ENCODE data around the gene PCDHGB4. TPM values are rescaled to one million over a fixed set of nuclear protein-coding genes. Genes with fewer than 3 reads are reported as not detected.

PCDHGB4 gene
- total RNA-seq, 4 donors from 2014 or later: 2.3 to 4.1 (median 3.1) TPM

- no peak for TF ChIP-seq CTCF (IDR thresholded peaks at IDR 0.05; ENCODE audit: low read depth)
Observed at GRCh38 chr5:141427783-141428426, 40.4 kb downstream of the PCDHGB4 start.

- TF ChIP-seq CTCF (IDR thresholded peaks at IDR 0.05; ENCODE audit: low read depth): no peak
Observed at GRCh38 chr5:141430332-141431113, 43.0 kb downstream of the PCDHGB4 start, which contains the start of gene PCDHGA12. PCDHGA12 (plus strand) TSS chr5:141430507; CDS start chr5:141430760, 253 bp downstream.

GRCh38 chr5:141431286-141431685 is 43.8 kb downstream of the PCDHGB4 start:
- no peak for TF ChIP-seq CTCF (IDR thresholded peaks at IDR 0.05; ENCODE audit: low read depth)

GRCh38 chr5:141434006-141434405 is 46.5 kb downstream of the PCDHGB4 start:
- TF ChIP-seq CTCF (IDR thresholded peaks at IDR 0.05; ENCODE audit: low read depth): no peak

GRCh38 chr5:141437221-141437620 is 49.7 kb downstream of the PCDHGB4 start:
- TF ChIP-seq CTCF (IDR thresholded peaks at IDR 0.05; ENCODE audit: low read depth): no peak

- no peak for TF ChIP-seq CTCF (IDR thresholded peaks at IDR 0.05; ENCODE audit: low read depth)
Observed at GRCh38 chr5:141439411-141440141, 52.1 kb downstream of the PCDHGB4 start.

Other genes starting within 250 kb of the PCDHGB4 start
- 1 to 10 TPM in 1 of 4 donors, under 1 TPM in 2, not detected in 1; 0.85 to 1.3 (median 0.94) TPM for gene PCDHB6, start 237.6 kb upstream of the PCDHGB4 start, total RNA-seq
- gene PCDHB7, start 215.1 kb upstream of the PCDHGB4 start, total RNA-seq: 1 to 10 TPM in 3 of 4 donors, under 1 TPM in 1; 0.49 to 1.5 (median 1.3) TPM
- 1 to 10 TPM in 1 of 4 donors, under 1 TPM in 3; 0.38 to 1.1 (median 0.67) TPM for gene PCDHB8, start 209.9 kb upstream of the PCDHGB4 start, total RNA-seq
- gene PCDHB16, start 205.3 kb upstream of the PCDHGB4 start, total RNA-seq: 1 to 10 TPM; 2.2 to 4.9 (median 2.7) TPM
- 1 to 10 TPM; 1.0 to 2.4 (median 2.1) TPM for gene PCDHB9, start 200.5 kb upstream of the PCDHGB4 start, total RNA-seq
- gene PCDHB10, start 195.3 kb upstream of the PCDHGB4 start, total RNA-seq: 1 to 10 TPM; 2.4 to 4.7 (median 2.4) TPM
- gene PCDHB11, start 188.1 kb upstream of the PCDHGB4 start, total RNA-seq: 1 to 10 TPM; 1.4 to 3.5 (median 2.1) TPM
- 1 to 10 TPM; 1.0 to 3.1 (median 2.3) TPM for gene PCDHB12, start 179.0 kb upstream of the PCDHGB4 start, total RNA-seq
- 1 to 10 TPM; 1.9 to 3.8 (median 2.8) TPM for gene PCDHB13, start 173.8 kb upstream of the PCDHGB4 start, total RNA-seq
- 1 to 10 TPM; 1.8 to 3.8 (median 2.1) TPM for gene PCDHB14, start 164.4 kb upstream of the PCDHGB4 start, total RNA-seq
- 1 to 10 TPM in 2 of 4 donors, under 1 TPM in 2; 0.34 to 1.9 (median 0.96) TPM for gene PCDHB15, start 142.3 kb upstream of the PCDHGB4 start, total RNA-seq
- 1 to 10 TPM in 2 of 4 donors, under 1 TPM in 2; 0.85 to 2.3 (median 1.0) TPM for gene SLC25A2, start 83.6 kb upstream of the PCDHGB4 start, total RNA-seq
- 10 to 100 TPM; 41.1 to 77.9 (median 50.1) TPM for gene TAF7, start 66.9 kb upstream of the PCDHGB4 start, total RNA-seq
- under 1 TPM; under 0.01 to 0.38 (median 0.33) TPM for gene PCDHGA1, start 57.2 kb upstream of the PCDHGB4 start, total RNA-seq
- gene PCDHGA2, start 48.9 kb upstream of the PCDHGB4 start, total RNA-seq: 1 to 10 TPM; 2.3 to 6.5 (median 2.6) TPM
- 1 to 10 TPM; 1.8 to 3.6 (median 2.4) TPM for gene PCDHGA3, start 43.9 kb upstream of the PCDHGB4 start, total RNA-seq
- gene PCDHGB1, start 37.6 kb upstream of the PCDHGB4 start, total RNA-seq: 1 to 10 TPM in 3 of 4 donors, under 1 TPM in 1; 0.75 to 2.3 (median 1.5) TPM
- gene PCDHGA4, start 32.7 kb upstream of the PCDHGB4 start, total RNA-seq: 1 to 10 TPM; 2.7 to 4.0 (median 3.5) TPM
- gene PCDHGB2, start 27.7 kb upstream of the PCDHGB4 start, total RNA-seq: 1 to 10 TPM; 2.1 to 5.3 (median 3.8) TPM
- 1 to 10 TPM; 2.7 to 5.8 (median 3.3) TPM for gene PCDHGA5, start 23.5 kb upstream of the PCDHGB4 start, total RNA-seq
- 1 to 10 TPM; 1.5 to 4.4 (median 1.9) TPM for gene PCDHGB3, start 17.5 kb upstream of the PCDHGB4 start, total RNA-seq
- gene PCDHGA6, start 13.8 kb upstream of the PCDHGB4 start, total RNA-seq: 1 to 10 TPM; 3.1 to 6.2 (median 3.4) TPM
- gene PCDHGA7, start 5.0 kb upstream of the PCDHGB4 start, total RNA-seq: 1 to 10 TPM; 1.8 to 5.1 (median 3.7) TPM
- 1 to 10 TPM; 1.5 to 2.8 (median 1.5) TPM for gene PCDHGA8, start 4.9 kb downstream of the PCDHGB4 start, total RNA-seq
- 1 to 10 TPM; 5.3 to 7.0 (median 6.7) TPM for gene PCDHGB5, start 10.2 kb downstream of the PCDHGB4 start, total RNA-seq
- gene PCDHGA9, start 15.1 kb downstream of the PCDHGB4 start, total RNA-seq: 1 to 10 TPM; 4.1 to 8.3 (median 5.6) TPM
- 1 to 10 TPM; 4.6 to 7.7 (median 5.8) TPM for gene PCDHGB6, start 20.3 kb downstream of the PCDHGB4 start, total RNA-seq
- 1 to 10 TPM; 4.4 to 6.0 (median 4.6) TPM for gene PCDHGA10, start 25.3 kb downstream of the PCDHGB4 start, total RNA-seq
- gene PCDHGB7, start 30.0 kb downstream of the PCDHGB4 start, total RNA-seq: 10 to 100 TPM in 1 of 4 donors, 1 to 10 TPM in 3; 7.2 to 10.4 (median 8.2) TPM
- gene PCDHGA11, start 33.4 kb downstream of the PCDHGB4 start, total RNA-seq: 1 to 10 TPM; 3.4 to 6.2 (median 4.2) TPM
- 1 to 10 TPM; 3.8 to 9.2 (median 5.7) TPM for gene PCDHGA12, start 42.8 kb downstream of the PCDHGB4 start, total RNA-seq
- gene PCDHGC3, start 88.3 kb downstream of the PCDHGB4 start, total RNA-seq: 10 to 100 TPM; 16.5 to 35.4 (median 30.4) TPM
- gene PCDHGC4, start 97.3 kb downstream of the PCDHGB4 start, total RNA-seq: 10 to 100 TPM in 1 of 4 donors, 1 to 10 TPM in 3; 1.0 to 10.9 (median 1.9) TPM
- gene PCDHGC5, start 101.4 kb downstream of the PCDHGB4 start, total RNA-seq: 1 to 10 TPM in 2 of 4 donors, under 1 TPM in 2; 0.82 to 1.8 (median 1.2) TPM
- 10 to 100 TPM; 48.2 to 65.0 (median 55.0) TPM for gene DIAPH1, start 231.3 kb downstream of the PCDHGB4 start, total RNA-seq
- gene HDAC3, start 249.2 kb downstream of the PCDHGB4 start, total RNA-seq: 10 to 100 TPM; 37.7 to 49.1 (median 40.3) TPM
- gene RELL2, start 249.3 kb downstream of the PCDHGB4 start, total RNA-seq: 1 to 10 TPM in 2 of 4 donors, under 1 TPM in 2; 0.49 to 1.9 (median 1.4) TPM

Measured in subcutaneous adipose tissue (tissue), 4 donors.